Measurements from ENCODE around the gene PDE3A. TPM values are rescaled to one million over a fixed set of nuclear protein-coding genes. Genes with fewer than 3 reads are reported as not detected.

Gene PDE3A
- total RNA-seq, 2 donors from 2014 or later, result 80.7 to 127 TPM

GRCh38 chr12:20487519-20487918, 119.2 kb downstream of the PDE3A start:
- DNase-seq (ENCODE audit: low spot score), result no peak
- Histone ChIP-seq H3K27ac (peak overlapping the region in 1 of 2 donors; percentile 51), H3K4me3 (no peak overlapping the region), H3K4me1 (peaks cover 0 to 27% of the 10 kb centered on the region in 2 donors), H3K36me3 (peaks cover 4% of the 10 kb centered on the region), H3K9me3 (no peaks in the 10 kb centered on the region), H3K27me3 (no peaks in the 10 kb centered on the region)
- TF ChIP-seq CTCF (IDR thresholded peaks at IDR 0.05), result no peak

- no peaks in the 10 kb centered on the region for H3K36me3 ChIP-seq
- DNase-seq (ENCODE audit: low spot score), result no peak
- no peak for TF ChIP-seq CTCF (IDR thresholded peaks at IDR 0.05)
- H3K9me3 ChIP-seq, result no peaks in the 10 kb centered on the region
- peaks cover 0 to 41% of the 10 kb centered on the region in 2 donors for H3K4me1 ChIP-seq
- no peak overlapping the region for H3K27ac ChIP-seq
- no peak overlapping the region for H3K4me3 ChIP-seq
- no peaks in the 10 kb centered on the region for H3K27me3 ChIP-seq
Measured at GRCh38 chr12:20489645-20490044, 121.3 kb downstream of the PDE3A start.

- DNase-seq (ENCODE audit: low spot score), result no peak
- H3K36me3 ChIP-seq, result no peaks in the 10 kb centered on the region
- TF ChIP-seq CTCF (IDR thresholded peaks at IDR 0.05), result no peak
Measured at GRCh38 chr12:20490213-20490612, 121.9 kb downstream of the PDE3A start.

GRCh38 chr12:20491290-20491689, 123.0 kb downstream of the PDE3A start:
- Histone ChIP-seq H3K4me1 (peaks cover 0 to 55% of the 10 kb centered on the region in 2 donors), H3K27me3 (no peaks in the 10 kb centered on the region), H3K9me3 (no peaks in the 10 kb centered on the region), H3K27ac (no peak overlapping the region), H3K36me3 (no peaks in the 10 kb centered on the region), H3K4me3 (no peak overlapping the region)
- DNase-seq (ENCODE audit: low spot score), result no peak
- TF ChIP-seq CTCF (IDR thresholded peaks at IDR 0.05), result no peak

More at GRCh38 chr12:20490213-20490612, 121.9 kb downstream of the PDE3A start:
- Histone ChIP-seq H3K27ac (no peak overlapping the region), H3K27me3 (no peaks in the 10 kb centered on the region), H3K4me3 (no peak overlapping the region), H3K4me1 (peaks cover 0 to 46% of the 10 kb centered on the region in 2 donors), H3K9me3 (no peaks in the 10 kb centered on the region)

- no peaks in the 10 kb centered on the region for H3K9me3 ChIP-seq
- H3K27me3 ChIP-seq, result no peaks in the 10 kb centered on the region
- TF ChIP-seq CTCF (IDR thresholded peaks at IDR 0.05), result no peak
- H3K4me1 ChIP-seq, result peaks cover 0 to 51% of the 10 kb centered on the region in 2 donors
- H3K36me3 ChIP-seq, result no peaks in the 10 kb centered on the region
- no peak overlapping the region for H3K27ac ChIP-seq
- no peak for DNase-seq (ENCODE audit: low spot score)
- no peak overlapping the region for H3K4me3 ChIP-seq
Measured at GRCh38 chr12:20492251-20492760, 124.0 kb downstream of the PDE3A start.

- Histone ChIP-seq H3K4me3 (no peak overlapping the region), H3K4me1 (peaks cover 0 to 49% of the 10 kb centered on the region in 2 donors), H3K9me3 (no peaks in the 10 kb centered on the region), H3K27me3 (no peaks in the 10 kb centered on the region), H3K27ac (no peak overlapping the region), H3K36me3 (no peaks in the 10 kb centered on the region)
- no peak for TF ChIP-seq CTCF (IDR thresholded peaks at IDR 0.05)
- DNase-seq (ENCODE audit: low spot score), result no peak
Measured at GRCh38 chr12:20493934-20494333, 125.6 kb downstream of the PDE3A start.
